ENCODE data around the gene NPR1.
"Not testable (repeated sequence)": the region's sequence is repeated elsewhere in the genome, so short reads cannot be mapped to it uniquely, and the experiment has no call there.

Gene NPR1

GRCh38 chr1:153723687-153724086 lies 45.2 kb downstream of the NPR1 start:
- DNase-seq (ENCODE audit: low read depth, low spot score), result no peak

- not testable (repeated sequence) for DNase-seq (ENCODE audit: low read depth, low spot score)
Observed at GRCh38 chr1:153724634-153725033, 46.1 kb downstream of the NPR1 start.

- DNase-seq (ENCODE audit: low read depth, low spot score), result peak; percentile 100
Observed at GRCh38 chr1:153727463-153728304, 49.2 kb downstream of the NPR1 start, which contains the start of gene INTS3. TSS of gene INTS3 (plus strand) at chr1:153728050. CDS start at chr1:153728635, 585 bp downstream.

GRCh38 chr1:153728305-153729066 lies 50.0 kb downstream of the NPR1 start:
- DNase-seq (ENCODE audit: low read depth, low spot score), result peak; percentile 68

GRCh38 chr1:153730468-153730988 lies 52.0 kb downstream of the NPR1 start:
- DNase-seq (ENCODE audit: low read depth, low spot score), result no peak

GRCh38 chr1:153733970-153734369 lies 55.5 kb downstream of the NPR1 start:
- no peak for DNase-seq (ENCODE audit: low read depth, low spot score)

- no peak for DNase-seq (ENCODE audit: low read depth, low spot score)
Observed at GRCh38 chr1:153734396-153735089, 56.1 kb downstream of the NPR1 start.

GRCh38 chr1:153735090-153735420 lies 56.6 kb downstream of the NPR1 start:
- no peak for DNase-seq (ENCODE audit: low read depth, low spot score)

- DNase-seq (ENCODE audit: low read depth, low spot score), result no peak
Observed at GRCh38 chr1:153741986-153742385, 63.5 kb downstream of the NPR1 start.

- DNase-seq (ENCODE audit: low read depth, low spot score), result no peak
Observed at GRCh38 chr1:153742411-153743142, 64.1 kb downstream of the NPR1 start.
